HEK293 (cell line): ENCODE measurements around the gene IPO11.

Source experiments
- CTCF ChIA-PET: fragments of 350-600 bp; formaldehyde crosslinking; extraction: SDS; loops from one replicate; lab custom pipeline; 2021; ENCODE audit warnings: antibody characterized with exemption; lab: Yijun Ruan, JAX
- POLR2A ChIA-PET: fragments of 300-600 bp; formaldehyde crosslinking; extraction: SDS; loops from one replicate; lab custom pipeline; 2020; ENCODE audit warnings: antibody characterized with exemption, inconsistent platforms; lab: Yijun Ruan, JAX
- H3K27ac ChIP-seq: fragments of 200-500 bp; sonication (Bioruptor generic); 2 replicates; pipeline ENCODE4 v1.5.1; 2014; ENCODE audit warnings: low read depth, low read length, control low read depth, inconsistent platforms; ENCODE audit errors: extremely low read depth
- H3K36me3 ChIP-seq, 2 experiments: fragments of 200-500 bp in 1 of 2; sonication (Bioruptor generic) in 1 of 2; 1 replicate in 1 of 2; 2 replicates in 1 of 2; pipeline ENCODE4 v1.5.1; 2014 to 2017; ENCODE audit warnings: inconsistent platforms in 2 of 2, low read length in 2 of 2; ENCODE audit not compliant: control insufficient read depth in 2 of 2, insufficient read depth in 1 of 2
- H3K4me1 ChIP-seq: fragments of 200-500 bp; sonication (Bioruptor generic); 2 replicates; pipeline ENCODE4 v1.5.1; 2014; ENCODE audit warnings: mild to moderate bottlenecking, low read length, inconsistent platforms; ENCODE audit not compliant: control insufficient read depth, insufficient read depth
- H3K4me3 ChIP-seq: 2 replicates; pipeline ENCODE4 v1.5.1; 2011; ENCODE audit warnings: low read depth, mild to moderate bottlenecking, control low read depth, low read length, moderate library complexity
- H3K9me3 ChIP-seq: fragments of 200-500 bp; sonication (Bioruptor generic); 2 replicates; pipeline ENCODE4 v1.5.1; 2014; ENCODE audit warnings: low read depth, low read length, inconsistent platforms; ENCODE audit not compliant: control insufficient read depth, insufficient read depth
- EGR2 ChIP-seq: fragments of 450-650 bp; formaldehyde crosslinking; IDR thresholded peaks from 2 replicates; pipeline ENCODE4 v1.5.1; 2016; ENCODE audit warnings: low read depth, missing biosample characterization, missing genetic modification characterization
- HOXC10 ChIP-seq: sonication (generic); formaldehyde crosslinking; IDR thresholded peaks from 2 replicates; pipeline ENCODE4 v1.8.1; 2023; ENCODE audit warnings: mild to moderate bottlenecking, missing genetic modification reagents
- SCRT2 ChIP-seq: fragments of 450-650 bp; formaldehyde crosslinking; IDR thresholded peaks from 2 replicates; pipeline ENCODE4 v1.5.1; 2016; ENCODE audit warnings: missing biosample characterization, missing genetic modification characterization
- ZIC2 ChIP-seq: fragments of 450-650 bp; formaldehyde crosslinking; IDR thresholded peaks from 2 replicates; pipeline ENCODE4 v1.5.1; 2016; ENCODE audit warnings: missing biosample characterization, missing genetic modification characterization
- ZNF121 ChIP-seq: fragments of 450-650 bp; formaldehyde crosslinking; IDR thresholded peaks from 2 replicates; pipeline ENCODE4 v1.5.1; 2016; ENCODE audit warnings: missing biosample characterization, missing genetic modification characterization
- ZNF140 ChIP-seq: fragments of 450-650 bp; formaldehyde crosslinking; IDR thresholded peaks from 2 replicates; pipeline ENCODE4 v1.5.1; 2016; ENCODE audit warnings: missing biosample characterization, missing genetic modification characterization
- ZNF155 ChIP-seq: fragments of 450-650 bp; formaldehyde crosslinking; IDR thresholded peaks from 2 replicates; pipeline ENCODE4 v1.5.1; 2016; ENCODE audit warnings: missing biosample characterization, missing genetic modification characterization
- ZNF24 ChIP-seq: fragments of 450-650 bp; formaldehyde crosslinking; IDR thresholded peaks from 2 replicates; pipeline ENCODE4 v1.5.1; 2016; ENCODE audit warnings: missing biosample characterization, missing genetic modification characterization
- ZNF266 ChIP-seq: fragments of 450-650 bp; formaldehyde crosslinking; IDR thresholded peaks from 2 replicates; pipeline ENCODE4 v1.5.1; 2016; ENCODE audit warnings: missing biosample characterization, missing genetic modification characterization, low read depth
- ZNF394 ChIP-seq: fragments of 450-650 bp; formaldehyde crosslinking; IDR thresholded peaks from 2 replicates; pipeline ENCODE4 v1.5.1; 2016; ENCODE audit warnings: missing biosample characterization, missing genetic modification characterization, mild to moderate bottlenecking, moderate library complexity, borderline replicate concordance
- ZNF416 ChIP-seq: fragments of 450-650 bp; formaldehyde crosslinking; IDR thresholded peaks from 2 replicates; pipeline ENCODE4 v1.5.1; 2016; ENCODE audit warnings: missing biosample characterization, missing genetic modification characterization
- ZNF521 ChIP-seq: fragments of 450-650 bp; formaldehyde crosslinking; IDR thresholded peaks from 2 replicates; pipeline ENCODE4 v1.5.1; 2017; ENCODE audit warnings: missing biosample characterization, mild to moderate bottlenecking, missing genetic modification characterization
- ZNF561 ChIP-seq: fragments of 450-650 bp; IDR thresholded peaks from 2 replicates; pipeline ENCODE4 v1.5.1; 2018; ENCODE audit warnings: missing biosample characterization, missing genetic modification characterization, borderline replicate concordance
- TF ChIP-seq, protein P1 (sequence below): fragments of 450-650 bp; formaldehyde crosslinking; IDR thresholded peaks from 2 replicates; pipeline ENCODE4 v1.5.1; 2017; ENCODE audit warnings: missing biosample characterization, missing genetic modification characterization
- TF ChIP-seq, protein P2 (sequence below): fragments of 450-650 bp; formaldehyde crosslinking; IDR thresholded peaks from 2 replicates; pipeline ENCODE4 v1.5.1; 2017; ENCODE audit warnings: missing biosample characterization, missing genetic modification characterization
- TF ChIP-seq, protein P3 (sequence below): fragments of 450-650 bp; formaldehyde crosslinking; IDR thresholded peaks from 2 replicates; pipeline ENCODE4 v1.5.1; 2016; ENCODE audit warnings: missing biosample characterization, missing genetic modification characterization
- TF ChIP-seq, protein P4 (sequence below): fragments of 450-650 bp; IDR thresholded peaks from 2 replicates; pipeline ENCODE4 v1.5.1; 2018; ENCODE audit warnings: missing biosample characterization, mild to moderate bottlenecking, missing genetic modification characterization
- TF ChIP-seq, protein P5 (sequence below): fragments of 450-650 bp; formaldehyde crosslinking; IDR thresholded peaks from 2 replicates; pipeline ENCODE4 v1.5.1; 2016; ENCODE audit warnings: missing biosample characterization, missing genetic modification characterization, borderline replicate concordance
- TF ChIP-seq, protein P6 (sequence below): fragments of 450-650 bp; formaldehyde crosslinking; optimal IDR thresholded peaks from 2 replicates; pipeline ENCODE3; 2016; ENCODE audit warnings: missing biosample characterization, mild to moderate bottlenecking, missing genetic modification characterization

IPO11 gene

DNA sequence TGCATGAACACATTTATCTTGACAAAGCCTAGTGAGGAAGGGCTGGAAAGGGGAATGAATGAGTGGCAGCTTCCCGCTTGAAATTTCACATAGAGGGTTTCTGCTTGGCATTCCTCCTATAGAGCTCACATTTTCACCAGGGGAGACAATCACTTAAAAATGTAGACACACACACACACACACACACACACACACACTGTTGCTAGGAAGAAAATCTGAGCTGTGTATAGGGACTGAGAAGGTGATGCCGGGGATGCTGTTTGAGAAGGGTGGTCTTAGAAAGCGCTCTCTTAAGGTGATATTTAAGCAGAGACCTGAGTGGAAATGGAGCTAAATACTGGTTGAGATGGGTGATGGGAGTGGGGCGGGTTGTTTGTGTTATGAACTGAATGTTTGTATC, 236.5 kb downstream of the IPO11 start:
- Histone ChIP-seq H3K4me3 (no peak overlapping the region), H3K36me3 (no peaks in the 10 kb centered on the region), H3K4me1 (no peaks in the 10 kb centered on the region), H3K9me3 (no peaks in the 10 kb centered on the region), H3K27ac (no peak overlapping the region)
- ChIA-PET CTCF (no interaction called here), POLR2A (no interaction called here)
- TF ChIP-seq ZNF394 (tag by site-specific recombination): no peak
- TF ChIP-seq, protein P1, sequence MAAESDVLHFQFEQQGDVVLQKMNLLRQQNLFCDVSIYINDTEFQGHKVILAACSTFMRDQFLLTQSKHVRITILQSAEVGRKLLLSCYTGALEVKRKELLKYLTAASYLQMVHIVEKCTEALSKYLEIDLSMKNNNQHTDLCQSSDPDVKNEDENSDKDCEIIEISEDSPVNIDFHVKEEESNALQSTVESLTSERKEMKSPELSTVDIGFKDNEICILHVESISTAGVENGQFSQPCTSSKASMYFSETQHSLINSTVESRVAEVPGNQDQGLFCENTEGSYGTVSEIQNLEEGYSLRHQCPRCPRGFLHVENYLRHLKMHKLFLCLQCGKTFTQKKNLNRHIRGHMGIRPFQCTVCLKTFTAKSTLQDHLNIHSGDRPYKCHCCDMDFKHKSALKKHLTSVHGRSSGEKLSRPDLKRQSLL (tag by site-specific recombination): no peak
- TF ChIP-seq, protein P2, sequence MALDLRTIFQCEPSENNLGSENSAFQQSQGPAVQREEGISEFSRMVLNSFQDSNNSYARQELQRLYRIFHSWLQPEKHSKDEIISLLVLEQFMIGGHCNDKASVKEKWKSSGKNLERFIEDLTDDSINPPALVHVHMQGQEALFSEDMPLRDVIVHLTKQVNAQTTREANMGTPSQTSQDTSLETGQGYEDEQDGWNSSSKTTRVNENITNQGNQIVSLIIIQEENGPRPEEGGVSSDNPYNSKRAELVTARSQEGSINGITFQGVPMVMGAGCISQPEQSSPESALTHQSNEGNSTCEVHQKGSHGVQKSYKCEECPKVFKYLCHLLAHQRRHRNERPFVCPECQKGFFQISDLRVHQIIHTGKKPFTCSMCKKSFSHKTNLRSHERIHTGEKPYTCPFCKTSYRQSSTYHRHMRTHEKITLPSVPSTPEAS (tag by site-specific recombination): peak; percentile 81

DNA sequence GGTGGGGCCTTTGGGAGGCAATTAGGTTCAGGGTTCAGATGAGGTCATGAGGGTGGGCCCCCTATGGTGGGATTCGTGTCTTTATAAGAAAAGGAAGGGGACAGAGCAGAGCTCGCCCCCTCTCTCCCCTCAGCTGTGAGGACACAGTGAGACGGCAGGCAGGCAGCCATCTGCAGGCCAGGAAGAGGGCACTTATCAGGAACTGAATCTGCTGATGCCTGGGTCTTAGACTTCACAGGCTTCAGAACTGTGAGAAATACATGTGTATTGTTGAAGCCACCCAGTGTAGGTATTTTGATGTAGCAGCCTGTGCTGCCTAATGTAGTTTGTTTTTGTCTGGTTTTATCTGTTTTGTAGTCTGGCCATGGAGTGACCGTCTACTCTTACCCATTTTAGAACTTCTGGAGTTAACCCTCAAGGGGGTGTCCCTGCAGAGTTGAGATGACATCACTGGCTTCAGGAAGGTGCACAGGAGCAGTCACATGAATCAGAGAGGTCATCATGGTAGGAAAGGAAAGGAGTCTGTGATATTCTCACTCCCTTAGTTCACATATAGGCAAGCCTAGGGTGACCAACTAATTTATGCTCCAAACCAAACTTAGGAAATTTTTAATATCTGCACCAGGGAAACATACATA, 237.0 kb downstream of the IPO11 start:
- TF ChIP-seq ZNF521 (tag by site-specific recombination) (no peak), SCRT2 (tag by site-specific recombination) (no peak), ZNF24 (tag by site-specific recombination) (no peak), ZIC2 (tag by site-specific recombination) (no peak), ZNF416 (tag by site-specific recombination) (no peak), ZNF121 (no peak), ZNF140 (no peak), HOXC10 (CRISPR knock-in tag) (no peak), ZNF155 (tag by site-specific recombination) (no peak), ZNF266 (no peak), ZNF561 (no peak), EGR2 (tag by site-specific recombination) (no peak)
- TF ChIP-seq, protein P3, sequence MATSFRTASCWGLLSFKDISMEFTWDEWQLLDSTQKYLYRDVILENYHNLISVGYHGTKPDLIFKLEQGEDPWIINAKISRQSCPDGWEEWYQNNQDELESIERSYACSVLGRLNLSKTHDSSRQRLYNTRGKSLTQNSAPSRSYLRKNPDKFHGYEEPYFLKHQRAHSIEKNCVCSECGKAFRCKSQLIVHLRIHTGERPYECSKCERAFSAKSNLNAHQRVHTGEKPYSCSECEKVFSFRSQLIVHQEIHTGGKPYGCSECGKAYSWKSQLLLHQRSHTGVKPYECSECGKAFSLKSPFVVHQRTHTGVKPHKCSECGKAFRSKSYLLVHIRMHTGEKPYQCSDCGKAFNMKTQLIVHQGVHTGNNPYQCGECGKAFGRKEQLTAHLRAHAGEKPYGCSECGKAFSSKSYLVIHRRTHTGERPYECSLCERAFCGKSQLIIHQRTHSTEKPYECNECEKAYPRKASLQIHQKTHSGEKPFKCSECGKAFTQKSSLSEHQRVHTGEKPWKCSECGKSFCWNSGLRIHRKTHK: no peak
- TF ChIP-seq, protein P4, sequence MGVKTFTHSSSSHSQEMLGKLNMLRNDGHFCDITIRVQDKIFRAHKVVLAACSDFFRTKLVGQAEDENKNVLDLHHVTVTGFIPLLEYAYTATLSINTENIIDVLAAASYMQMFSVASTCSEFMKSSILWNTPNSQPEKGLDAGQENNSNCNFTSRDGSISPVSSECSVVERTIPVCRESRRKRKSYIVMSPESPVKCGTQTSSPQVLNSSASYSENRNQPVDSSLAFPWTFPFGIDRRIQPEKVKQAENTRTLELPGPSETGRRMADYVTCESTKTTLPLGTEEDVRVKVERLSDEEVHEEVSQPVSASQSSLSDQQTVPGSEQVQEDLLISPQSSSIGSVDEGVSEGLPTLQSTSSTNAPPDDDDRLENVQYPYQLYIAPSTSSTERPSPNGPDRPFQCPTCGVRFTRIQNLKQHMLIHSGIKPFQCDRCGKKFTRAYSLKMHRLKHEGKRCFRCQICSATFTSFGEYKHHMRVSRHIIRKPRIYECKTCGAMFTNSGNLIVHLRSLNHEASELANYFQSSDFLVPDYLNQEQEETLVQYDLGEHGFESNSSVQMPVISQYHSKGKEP (tag by site-specific recombination): no peak
- TF ChIP-seq, protein P5, sequence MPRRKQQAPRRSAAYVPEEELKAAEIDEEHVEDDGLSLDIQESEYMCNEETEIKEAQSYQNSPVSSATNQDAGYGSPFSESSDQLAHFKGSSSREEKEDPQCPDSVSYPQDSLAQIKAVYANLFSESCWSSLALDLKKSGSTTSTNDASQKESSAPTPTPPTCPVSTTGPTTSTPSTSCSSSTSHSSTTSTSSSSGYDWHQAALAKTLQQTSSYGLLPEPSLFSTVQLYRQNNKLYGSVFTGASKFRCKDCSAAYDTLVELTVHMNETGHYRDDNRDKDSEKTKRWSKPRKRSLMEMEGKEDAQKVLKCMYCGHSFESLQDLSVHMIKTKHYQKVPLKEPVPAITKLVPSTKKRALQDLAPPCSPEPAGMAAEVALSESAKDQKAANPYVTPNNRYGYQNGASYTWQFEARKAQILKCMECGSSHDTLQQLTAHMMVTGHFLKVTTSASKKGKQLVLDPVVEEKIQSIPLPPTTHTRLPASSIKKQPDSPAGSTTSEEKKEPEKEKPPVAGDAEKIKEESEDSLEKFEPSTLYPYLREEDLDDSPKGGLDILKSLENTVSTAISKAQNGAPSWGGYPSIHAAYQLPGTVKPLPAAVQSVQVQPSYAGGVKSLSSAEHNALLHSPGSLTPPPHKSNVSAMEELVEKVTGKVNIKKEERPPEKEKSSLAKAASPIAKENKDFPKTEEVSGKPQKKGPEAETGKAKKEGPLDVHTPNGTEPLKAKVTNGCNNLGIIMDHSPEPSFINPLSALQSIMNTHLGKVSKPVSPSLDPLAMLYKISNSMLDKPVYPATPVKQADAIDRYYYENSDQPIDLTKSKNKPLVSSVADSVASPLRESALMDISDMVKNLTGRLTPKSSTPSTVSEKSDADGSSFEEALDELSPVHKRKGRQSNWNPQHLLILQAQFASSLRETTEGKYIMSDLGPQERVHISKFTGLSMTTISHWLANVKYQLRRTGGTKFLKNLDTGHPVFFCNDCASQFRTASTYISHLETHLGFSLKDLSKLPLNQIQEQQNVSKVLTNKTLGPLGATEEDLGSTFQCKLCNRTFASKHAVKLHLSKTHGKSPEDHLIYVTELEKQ (tag by site-specific recombination): no peak
- TF ChIP-seq, protein P6, sequence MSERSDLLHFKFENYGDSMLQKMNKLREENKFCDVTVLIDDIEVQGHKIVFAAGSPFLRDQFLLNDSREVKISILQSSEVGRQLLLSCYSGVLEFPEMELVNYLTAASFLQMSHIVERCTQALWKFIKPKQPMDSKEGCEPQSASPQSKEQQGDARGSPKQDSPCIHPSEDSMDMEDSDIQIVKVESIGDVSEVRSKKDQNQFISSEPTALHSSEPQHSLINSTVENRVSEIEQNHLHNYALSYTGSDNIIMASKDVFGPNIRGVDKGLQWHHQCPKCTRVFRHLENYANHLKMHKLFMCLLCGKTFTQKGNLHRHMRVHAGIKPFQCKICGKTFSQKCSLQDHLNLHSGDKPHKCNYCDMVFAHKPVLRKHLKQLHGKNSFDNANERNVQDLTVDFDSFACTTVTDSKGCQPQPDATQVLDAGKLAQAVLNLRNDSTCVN (tag by site-specific recombination): no peak
- CTCF ChIA-PET: no interaction called here
- H3K4me1 ChIP-seq: no peaks in the 10 kb centered on the region
- H3K4me3 ChIP-seq: no peak overlapping the region
- no peak overlapping the region for H3K27ac ChIP-seq
- POLR2A ChIA-PET: no interaction called here
- H3K9me3 ChIP-seq: no peaks in the 10 kb centered on the region
- no peaks in the 10 kb centered on the region for H3K36me3 ChIP-seq
